ENCODE data around the gene P2RX3.

Gene P2RX3

DNA sequence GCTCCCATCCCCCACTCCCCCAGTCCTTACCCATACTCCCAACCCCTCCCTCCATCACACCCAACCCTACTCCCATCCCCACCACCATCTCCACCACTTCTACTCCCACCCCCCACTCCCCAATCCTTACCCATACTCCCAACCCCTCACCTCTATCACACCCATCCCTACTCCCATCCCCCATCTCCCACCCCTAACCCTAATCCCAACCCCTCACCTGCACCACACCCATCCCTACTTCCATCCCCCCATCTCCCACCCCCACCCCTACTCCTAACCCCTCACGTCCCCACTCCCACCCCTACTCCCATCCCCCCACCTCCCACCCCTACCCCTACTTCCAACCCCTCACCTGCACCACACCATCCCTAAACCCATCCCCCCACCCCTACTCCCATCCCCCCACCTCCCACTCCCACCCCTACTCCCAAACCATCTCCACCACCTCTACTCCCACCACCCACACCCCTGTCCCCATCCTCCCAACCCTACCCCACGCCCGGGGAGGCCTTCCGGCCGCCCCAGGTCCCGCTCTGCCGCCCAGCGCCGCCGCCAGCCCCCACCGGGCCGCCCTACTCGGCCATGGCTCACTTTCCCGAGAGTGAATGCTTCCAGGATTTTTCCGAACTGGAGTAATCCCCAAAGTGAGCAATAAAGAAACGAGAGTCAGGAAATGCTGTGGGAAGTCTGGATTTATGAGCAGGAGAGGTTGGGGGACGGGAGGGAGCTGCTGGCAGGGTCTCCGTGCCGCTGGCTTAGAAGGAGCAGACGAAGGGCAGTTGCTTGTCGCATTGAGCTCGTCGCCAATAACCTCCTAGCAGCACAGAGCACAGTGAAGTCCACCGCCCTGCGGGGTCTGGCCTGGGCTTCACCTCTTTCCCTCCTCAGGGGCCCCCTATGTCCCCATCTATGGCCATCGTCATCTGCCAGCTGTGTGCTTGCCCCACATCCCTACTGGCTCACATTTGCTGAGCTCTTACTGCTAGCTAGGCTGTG is 38.2 kb downstream of the P2RX3 start:
- DNase-seq, result no peak

DNA sequence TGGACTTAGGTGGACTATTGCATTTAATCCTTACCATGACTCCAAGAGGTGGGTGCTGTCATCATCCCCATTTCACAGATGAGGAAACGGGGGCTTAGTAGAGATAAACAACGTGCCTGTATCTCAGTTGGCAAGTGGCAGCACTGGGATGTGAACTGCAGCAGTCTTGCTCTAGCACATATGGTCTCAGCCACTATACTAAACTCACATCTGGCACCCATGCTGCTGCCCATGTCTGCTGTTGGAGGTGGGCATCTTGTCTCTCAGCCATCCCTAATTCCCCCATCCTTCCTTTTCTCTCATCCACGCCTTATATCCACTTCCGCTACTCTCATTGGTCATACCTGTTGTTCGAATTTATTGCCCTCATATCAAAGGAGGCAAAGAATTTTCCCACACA is 39.0 kb downstream of the P2RX3 start:
- DNase-seq, result no peak

- no peak for DNase-seq
Measured at GRCh38 chr11:57378186-57378585, 40.0 kb downstream of the P2RX3 start.

DNA sequence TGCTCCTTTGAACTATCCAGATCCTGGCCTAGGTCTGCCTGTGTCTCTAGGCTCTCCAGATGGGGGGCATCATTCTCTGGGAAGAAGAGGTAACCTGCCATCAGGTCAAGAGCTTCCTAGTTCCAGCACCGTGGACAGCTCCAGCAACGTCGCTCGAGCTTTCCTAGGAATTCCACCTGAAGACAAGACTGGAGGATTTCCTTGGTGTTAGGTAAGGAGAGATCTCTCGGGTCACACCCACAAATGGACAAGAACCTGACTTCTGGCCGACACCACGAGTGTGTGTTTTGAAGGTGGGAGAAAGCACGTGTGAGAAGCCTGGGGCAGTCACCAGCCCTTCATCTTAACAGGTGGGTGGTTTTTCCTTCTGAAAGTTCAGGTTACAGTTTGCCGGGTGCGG is 41.6 kb downstream of the P2RX3 start:
- DNase-seq, result no peak

GRCh38 chr11:57380975-57381374 is 42.8 kb downstream of the P2RX3 start, which contains the start of gene PRG3:
Gene PRG3, minus strand, starts transcription at chr11:57381150. Its CDS starts 442 bp downstream, at chr11:57380708.
- DNase-seq, result no peak

DNA sequence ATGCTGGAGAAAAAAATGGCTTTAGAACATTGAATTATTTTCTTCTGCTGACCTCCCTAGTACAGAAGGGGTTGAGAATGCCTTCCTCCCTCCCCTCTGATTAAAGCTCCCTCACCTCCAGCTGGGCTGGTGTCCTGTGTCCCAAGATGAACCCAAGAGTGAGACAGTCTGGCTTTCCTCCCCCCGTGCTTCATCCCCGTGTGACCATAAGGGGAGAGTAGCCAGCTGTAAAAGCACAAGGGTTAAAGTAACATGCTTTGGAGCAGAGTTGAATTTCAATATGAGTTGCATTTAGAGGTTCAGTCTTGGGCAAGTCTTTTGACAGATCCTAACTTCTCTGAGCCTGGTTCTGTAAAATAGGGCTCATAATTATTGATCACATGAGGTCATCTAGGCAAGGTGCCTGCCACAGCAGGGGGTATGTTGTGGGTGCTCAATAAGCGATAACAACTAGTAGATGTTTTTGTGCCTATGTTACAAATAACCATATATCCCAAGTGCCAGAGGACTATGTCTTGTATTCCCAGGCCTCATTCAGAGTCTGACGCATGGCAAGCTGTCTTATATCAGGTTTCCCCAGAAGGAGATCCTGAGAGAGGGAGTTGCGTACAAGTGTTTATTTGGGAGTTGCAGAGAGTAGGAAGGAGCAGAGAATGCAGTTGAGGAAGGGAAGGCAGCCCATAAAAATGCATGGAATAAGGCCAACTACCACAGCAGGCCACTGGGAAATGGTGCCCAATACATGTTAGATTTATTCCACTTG is 48.2 kb downstream of the P2RX3 start:
- DNase-seq, result no peak

- no peak for DNase-seq
Measured at GRCh38 chr11:57387289-57388030, 49.3 kb downstream of the P2RX3 start.

- DNase-seq, result no peak
Measured at GRCh38 chr11:57390535-57390934, 52.4 kb downstream of the P2RX3 start, which contains the start of gene PRG2. Gene PRG2, minus strand, starts transcription at chr11:57390650. Its CDS starts 706 bp downstream, at chr11:57389944.

DNA sequence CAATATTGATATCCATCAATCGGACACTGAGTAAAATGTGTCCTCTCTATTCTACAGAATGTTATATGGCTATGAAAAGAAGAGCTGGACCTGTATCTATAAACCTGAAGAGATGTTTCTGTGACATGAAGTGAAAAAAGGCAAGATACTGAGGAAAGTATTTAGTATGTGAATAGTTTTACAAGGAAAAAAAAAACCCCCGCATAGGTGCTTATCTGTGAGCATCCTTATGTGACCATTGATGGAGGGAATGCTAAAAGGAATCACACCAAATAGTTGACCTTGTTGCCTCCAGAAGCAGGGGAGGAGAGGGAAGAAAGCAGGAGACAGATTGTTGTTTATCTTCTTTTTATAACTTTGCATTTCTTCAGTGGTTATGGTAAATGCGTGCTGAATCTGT is 53.0 kb downstream of the P2RX3 start:
- no peak for DNase-seq

DNA sequence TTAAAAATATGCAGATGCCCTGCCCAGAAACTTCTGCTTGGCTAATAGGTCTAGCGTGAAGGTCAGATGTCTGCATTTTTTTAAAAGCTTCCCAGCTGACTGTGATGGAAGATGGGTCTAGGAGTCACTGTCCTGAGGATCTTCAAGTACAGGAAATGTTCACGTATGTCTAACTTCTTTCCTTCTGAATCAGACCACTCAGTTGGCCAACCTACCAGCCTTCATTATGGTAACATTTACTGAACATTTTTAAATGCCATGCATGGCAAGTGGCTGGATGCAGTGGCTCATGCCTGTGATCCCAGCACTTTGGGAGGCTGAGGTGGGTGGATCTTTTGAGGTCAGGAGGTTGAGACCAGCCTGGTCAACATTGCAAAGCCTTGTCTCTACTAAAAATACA is 53.4 kb downstream of the P2RX3 start:
- no peak for DNase-seq

DNA sequence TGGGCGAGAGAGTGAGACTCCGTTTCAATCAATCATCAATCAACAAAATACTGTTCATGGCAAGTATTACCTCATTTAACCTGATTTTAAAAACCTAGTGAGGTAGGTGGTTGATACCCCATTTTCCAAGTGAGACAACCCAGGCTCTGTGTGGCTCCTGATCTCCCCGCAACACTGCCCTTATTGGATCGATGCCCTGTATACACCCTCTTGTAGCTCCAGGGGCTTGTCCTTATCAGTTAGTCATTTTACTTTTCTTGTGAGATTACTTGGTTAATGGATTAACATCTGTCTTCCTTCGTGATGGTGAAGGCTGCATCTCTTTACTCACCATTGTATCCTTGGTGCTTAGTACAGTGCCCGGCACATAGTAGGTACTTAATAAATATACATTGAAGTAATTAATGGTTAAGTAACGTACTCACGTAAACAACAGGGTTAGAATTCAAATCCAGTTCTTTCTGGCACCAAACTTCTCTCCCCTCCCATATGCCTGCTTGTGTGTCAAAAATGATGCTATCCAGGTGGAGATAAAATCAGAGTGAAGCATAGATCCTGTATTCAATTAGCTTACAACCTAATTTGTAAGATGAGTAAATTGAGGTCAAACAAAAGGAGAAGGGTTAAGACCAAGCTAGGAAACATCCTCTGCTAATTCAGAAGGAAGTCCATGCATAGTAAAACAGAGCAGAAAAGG is 54.1 kb downstream of the P2RX3 start:
- no peak for DNase-seq

- DNase-seq, result no peak
Measured at GRCh38 chr11:57392763-57393105, 54.6 kb downstream of the P2RX3 start.

DNA sequence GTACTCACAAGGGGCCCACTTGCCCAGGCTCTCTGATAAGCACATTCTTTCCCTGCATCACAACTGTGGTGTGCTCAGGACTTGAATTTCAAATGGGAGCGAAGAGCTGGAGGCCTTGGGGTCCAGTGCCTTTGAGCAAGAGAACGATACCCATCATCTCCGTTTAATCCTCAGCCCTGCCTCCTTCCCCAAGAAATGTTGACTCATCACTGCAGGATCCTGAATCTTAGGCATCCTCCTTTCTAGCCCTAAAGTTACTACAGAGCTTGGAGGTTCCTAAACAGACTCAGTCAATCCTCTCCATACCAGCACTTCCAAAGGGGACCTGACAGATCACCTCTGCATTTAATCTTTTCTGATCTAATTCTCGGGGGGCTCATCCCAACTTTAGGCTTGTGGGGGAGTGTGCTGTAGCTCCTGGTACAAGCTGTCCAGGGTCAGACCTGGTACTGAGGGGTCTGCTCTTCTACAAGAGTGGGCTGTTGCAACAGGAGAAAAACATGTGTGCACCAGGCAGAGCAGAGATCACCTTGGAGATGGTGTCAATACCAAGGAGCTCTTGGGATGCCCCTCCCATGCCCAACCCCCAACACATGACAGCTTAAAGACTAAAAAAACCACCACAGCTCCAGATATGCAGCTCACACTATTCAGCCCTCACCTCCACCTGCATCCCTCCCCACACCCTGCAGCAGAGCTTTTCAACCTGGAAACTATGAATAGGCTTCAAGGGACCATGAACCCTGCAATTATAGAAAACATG is 56.2 kb downstream of the P2RX3 start:
- no peak for DNase-seq

GRCh38 chr11:57395905-57396623 is 57.9 kb downstream of the P2RX3 start:
- no peak for DNase-seq

GRCh38 chr11:57396744-57397143 is 58.6 kb downstream of the P2RX3 start:
- DNase-seq, result no peak

DNA sequence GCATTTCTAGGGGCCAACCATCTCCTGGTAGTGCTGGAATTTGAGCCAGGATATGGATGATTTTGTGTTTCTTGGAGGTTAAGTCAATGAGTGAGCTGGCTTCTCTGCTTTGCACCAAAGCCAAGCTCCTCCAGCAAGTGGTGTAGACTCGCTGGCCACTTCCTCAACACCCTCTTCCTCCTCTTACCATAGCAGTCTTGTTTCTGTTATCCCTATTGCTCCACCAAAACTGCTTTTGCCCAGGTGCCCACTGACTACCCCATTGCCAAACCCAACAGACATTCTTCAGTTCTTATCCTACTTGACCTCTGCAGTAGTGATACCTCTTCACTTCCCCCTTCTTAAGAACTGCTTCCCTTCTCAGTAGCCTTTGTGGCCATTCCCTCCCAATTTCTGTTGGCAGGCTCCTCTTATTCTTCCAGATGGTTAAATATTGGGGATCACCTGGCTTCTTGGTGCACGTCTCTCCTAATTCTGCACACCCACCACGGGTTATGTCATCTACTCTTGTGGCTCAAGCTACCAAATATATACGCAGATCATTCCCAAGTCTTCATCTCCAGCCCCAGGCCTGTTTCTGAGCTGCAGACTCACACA is 59.3 kb downstream of the P2RX3 start:
- DNase-seq, result no peak

- no peak for DNase-seq
Measured at GRCh38 chr11:57399221-57399620, 61.1 kb downstream of the P2RX3 start.

DNA sequence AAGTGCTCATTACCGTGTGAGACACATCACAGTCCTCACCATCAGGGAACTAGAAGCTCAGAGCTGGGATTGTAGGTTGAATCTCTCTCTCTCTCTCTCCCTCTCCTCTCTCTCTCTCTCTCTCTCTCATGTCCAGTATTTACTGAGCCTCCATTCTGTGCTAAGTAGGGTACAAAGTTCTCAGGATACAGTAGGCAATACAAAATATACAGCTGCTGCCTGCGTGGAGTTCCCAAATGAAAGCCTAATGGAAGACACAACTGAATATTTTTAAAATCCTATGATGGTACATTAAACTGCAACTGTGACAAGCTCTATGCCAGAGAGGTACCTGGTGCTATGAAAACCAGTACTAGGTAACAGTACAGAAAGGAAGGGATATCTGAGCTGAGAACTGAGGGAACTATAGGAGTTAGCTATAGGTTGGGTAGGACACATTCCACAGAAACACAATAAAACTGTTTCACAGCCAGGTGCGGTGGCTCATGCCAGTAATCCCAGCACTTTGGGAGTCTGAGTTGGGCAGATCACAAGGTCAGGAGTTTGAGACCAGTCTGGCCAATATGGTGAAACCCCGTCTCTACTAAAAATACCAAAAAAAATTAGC is 61.9 kb downstream of the P2RX3 start:
- no peak for DNase-seq

- no peak for DNase-seq
Measured at GRCh38 chr11:57402188-57403002, 64.2 kb downstream of the P2RX3 start.
